SU-DHL-6 (cell line): ENCODE data around the gene SLC7A5.
"Not testable (repeated sequence)": the region's sequence is repeated elsewhere in the genome, so short reads cannot be mapped to it uniquely, and the experiment has no call there.

Experiments used
- H2AFZ ChIP-seq: fragments of 200-600 bp; sonication (generic); 2 replicates; pipeline ENCODE4 v1.6.1; 2014; ENCODE audit warnings: low read depth, mild to moderate bottlenecking, moderate library complexity, mixed read lengths, antibody characterized with exemption, low read length; ENCODE audit not compliant: severe bottlenecking
- H3F3A ChIP-seq: fragments of 200-600 bp; shearing (Covaris generic); 2 replicates; pipeline ENCODE4 v1.6.0; 2016; ENCODE audit warnings: antibody characterized with exemption, mild to moderate bottlenecking; ENCODE audit not compliant: insufficient read depth
- H3K27ac ChIP-seq: fragments of 200-600 bp; sonication (generic); 2 replicates; pipeline ENCODE4 v1.5.1; 2016; ENCODE audit warnings: low read depth, mild to moderate bottlenecking, low read length, moderate library complexity, mixed read lengths
- H3K27me3 ChIP-seq: fragments of 200-600 bp; sonication (generic), shearing (Covaris generic); 2 replicates; pipeline ENCODE4 v1.6.0; 2014; ENCODE audit warnings: mild to moderate bottlenecking, low read length
- H3K36me3 ChIP-seq: fragments of 200-600 bp; sonication (generic); 2 replicates; pipeline ENCODE4 v1.6.1; 2014; ENCODE audit warnings: mild to moderate bottlenecking, low read length, mixed read lengths
- H3K4me2 ChIP-seq: fragments of 300-600, 200-600 bp; shearing (Covaris generic), sonication (generic); 2 replicates; pipeline ENCODE4 v1.6.0; 2014; ENCODE audit warnings: low read length, low read depth, mild to moderate bottlenecking; ENCODE audit not compliant: poor library complexity, severe bottlenecking
- H3K4me3 ChIP-seq: fragments of 200-600 bp; sonication (generic); 2 replicates; pipeline ENCODE4 v1.5.1; 2014; ENCODE audit warnings: antibody characterized with exemption, low read length, mild to moderate bottlenecking, mixed read lengths; ENCODE audit not compliant: insufficient read depth, poor library complexity, severe bottlenecking
- H3K79me2 ChIP-seq: fragments of 200-600 bp; sonication (generic); 2 replicates; pipeline ENCODE4 v1.6.1; 2014; ENCODE audit warnings: mild to moderate bottlenecking, low read length, moderate library complexity; ENCODE audit not compliant: insufficient read depth
- H3K9ac ChIP-seq: fragments of 200-600 bp; sonication (generic); 2 replicates; pipeline ENCODE4 v1.7.0; 2014; ENCODE audit warnings: mild to moderate bottlenecking, low read length
- H3K9me2 ChIP-seq: fragments of 200-600 bp; sonication (generic); replicated peaks from 2 replicates; pipeline ENCODE4 v1.6.1; 2014; ENCODE audit warnings: low read length; ENCODE audit not compliant: insufficient read depth
- H3K9me3 ChIP-seq: fragments of 200-600 bp; sonication (generic); 2 replicates; pipeline ENCODE4 v1.6.1; 2014; ENCODE audit warnings: low read length, mixed read lengths; ENCODE audit not compliant: insufficient read depth
- H4K20me1 ChIP-seq: fragments of 200-600 bp; sonication (generic); 2 replicates; pipeline ENCODE4 v1.6.1; 2014; ENCODE audit warnings: low read depth, mild to moderate bottlenecking, antibody characterized with exemption, low read length, moderate library complexity, mixed read lengths
- CTCF ChIP-seq: fragments of 200-600 bp; sonication (generic); IDR thresholded peaks from one replicate; pipeline ENCODE4 v1.5.1; 2017; ENCODE audit warnings: antibody characterized with exemption, mild to moderate bottlenecking, low read length, moderate library complexity; ENCODE audit not compliant: insufficient read depth, poor library complexity, severe bottlenecking
- EZH2phosphoT487 ChIP-seq: fragments of 200-600 bp; sonication (generic), shearing (Covaris generic); conservative IDR thresholded peaks from 2 replicates; pipeline ENCODE4 v1.6.1; 2018; ENCODE audit warnings: mild to moderate bottlenecking, antibody characterized with exemption, low read length, moderate library complexity, mixed read lengths

SLC7A5 gene

GRCh38 chr16:87860553-87861299 is 8.6 kb downstream of the SLC7A5 start:
- peaks cover 4% of the 10 kb centered on the region for H3K36me3 ChIP-seq

GRCh38 chr16:87858151-87858993 is 10.9 kb downstream of the SLC7A5 start:
- not testable (repeated sequence) for H2AFZ ChIP-seq, H4K20me1 ChIP-seq, H3K4me3 ChIP-seq, H3K9me3 ChIP-seq, H3K4me2 ChIP-seq, H3K27me3 ChIP-seq, H3K9me2 ChIP-seq, H3K36me3 ChIP-seq, H3K9ac ChIP-seq
- Histone ChIP-seq H3K27ac (0 out of 2 replicates have a peak overlapping the region, but pooled peaks have one; percentile 15), H3K79me2 (peaks cover 97% of the 10 kb centered on the region), H3F3A (peaks cover 21% of the 10 kb centered on the region)

More at GRCh38 chr16:87860553-87861299, 8.6 kb downstream of the SLC7A5 start:
- Histone ChIP-seq H4K20me1 (no peaks in the 10 kb centered on the region), H3F3A (peaks cover 11% of the 10 kb centered on the region), H3K9me2 (no peaks in the 10 kb centered on the region), H2AFZ (no peak overlapping the region), H3K9ac (no peak overlapping the region), H3K4me3 (no peak overlapping the region), H3K79me2 (peaks cover 99% of the 10 kb centered on the region), H3K27ac (no peak overlapping the region), H3K4me2 (peak overlapping the region; percentile 0), H3K9me3 (no peaks in the 10 kb centered on the region), H3K27me3 (no peaks in the 10 kb centered on the region)
- TF ChIP-seq CTCF (no peak), EZH2phosphoT487 (no peak)

- peak overlapping the region; percentile 88 for H3K27ac ChIP-seq
- no peak for TF ChIP-seq CTCF
- no peak for TF ChIP-seq EZH2phosphoT487
- no peaks in the 10 kb centered on the region for H3K27me3 ChIP-seq
- no peak overlapping the region for H3K9ac ChIP-seq
- no peaks in the 10 kb centered on the region for H3K36me3 ChIP-seq
- H2AFZ ChIP-seq = no peak overlapping the region
- H3F3A ChIP-seq = peaks cover 28% of the 10 kb centered on the region
- no peak overlapping the region for H3K4me3 ChIP-seq
- peaks cover 96% of the 10 kb centered on the region for H3K79me2 ChIP-seq
- no peaks in the 10 kb centered on the region for H3K9me2 ChIP-seq
- H4K20me1 ChIP-seq = no peaks in the 10 kb centered on the region
- H3K4me2 ChIP-seq = peak overlapping the region; percentile 45
- no peaks in the 10 kb centered on the region for H3K9me3 ChIP-seq
Measured at GRCh38 chr16:87856791-87857228, 12.5 kb downstream of the SLC7A5 start.
